HG03521 (cell line): ENCODE data around the gene RNF212.
A peak's percentile ranks its signal among the peaks of the same experiment; 100 is the strongest.
"Not testable (repeated sequence)": the region's sequence is repeated elsewhere in the genome, so short reads cannot be mapped to it uniquely, and the experiment has no call there.

Experiments
- ATAC-seq: cut with Tn5 transposase; IDR thresholded peaks from one replicate; pipeline ENCODE4 v1.9.1; 2021; ENCODE audit warnings: mild to moderate bottlenecking, moderate library complexity; ENCODE audit not compliant: unreplicated experiment

RNF212 gene

DNA sequence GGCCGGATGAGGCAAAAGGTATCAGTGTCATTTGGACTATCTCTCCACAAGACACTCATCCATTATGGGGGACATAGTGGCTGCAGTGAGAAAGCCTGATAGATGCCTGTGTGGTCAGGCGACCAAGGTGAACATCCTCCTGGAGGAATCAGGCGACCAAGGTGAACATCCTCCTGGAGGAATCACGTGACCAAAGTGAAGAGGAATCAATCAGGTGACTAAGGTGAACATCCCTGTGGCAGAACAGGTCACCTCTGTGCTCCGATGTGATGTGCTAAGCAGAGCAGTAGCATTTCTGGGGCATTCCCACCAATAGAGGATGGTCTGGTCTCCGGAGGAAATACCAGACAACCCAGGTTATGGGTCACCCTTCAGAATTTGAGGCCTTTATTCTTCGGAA, 44.0 kb downstream of the RNF212 start:
- no peak for ATAC-seq

DNA sequence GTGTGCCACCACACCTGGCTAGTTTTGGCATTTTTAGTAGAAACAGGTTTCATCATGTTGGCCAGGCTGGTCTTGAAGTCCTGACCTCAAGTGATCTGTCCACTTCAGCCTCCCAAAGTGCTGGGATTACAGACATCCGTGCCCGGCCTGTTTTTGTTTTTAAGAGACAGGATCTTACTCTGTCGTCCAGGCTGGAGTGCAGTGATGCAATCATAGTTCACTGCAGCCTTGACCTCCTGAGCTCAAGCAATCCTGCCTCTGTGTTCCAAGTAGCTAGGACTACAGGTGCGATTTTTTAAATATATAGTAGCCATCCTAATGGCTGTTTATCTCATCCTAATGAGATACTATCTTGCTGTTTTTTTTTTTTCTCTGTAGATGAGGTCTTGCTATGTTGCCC, 47.6 kb downstream of the RNF212 start:
- ATAC-seq = no peak

DNA sequence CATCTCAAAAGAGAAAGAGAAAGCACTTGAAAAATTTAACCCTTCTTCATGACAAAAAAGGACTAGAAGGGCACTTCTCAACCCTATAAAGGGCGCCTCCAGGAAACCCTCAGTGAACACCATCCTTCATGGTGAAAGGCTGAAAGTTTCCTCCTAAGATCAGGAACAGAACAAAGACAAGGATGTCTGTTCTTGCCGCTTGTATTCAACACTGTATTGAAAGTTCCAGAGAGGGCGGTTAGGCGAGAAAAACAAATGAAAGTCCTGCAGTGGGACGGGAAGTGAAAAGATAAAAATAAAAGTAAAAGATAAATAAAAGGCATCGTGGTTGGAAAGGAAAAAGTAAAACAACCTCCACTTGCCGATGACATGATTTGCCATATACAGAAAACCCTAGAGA, 50.9 kb downstream of the RNF212 start:
- ATAC-seq = no peak

DNA sequence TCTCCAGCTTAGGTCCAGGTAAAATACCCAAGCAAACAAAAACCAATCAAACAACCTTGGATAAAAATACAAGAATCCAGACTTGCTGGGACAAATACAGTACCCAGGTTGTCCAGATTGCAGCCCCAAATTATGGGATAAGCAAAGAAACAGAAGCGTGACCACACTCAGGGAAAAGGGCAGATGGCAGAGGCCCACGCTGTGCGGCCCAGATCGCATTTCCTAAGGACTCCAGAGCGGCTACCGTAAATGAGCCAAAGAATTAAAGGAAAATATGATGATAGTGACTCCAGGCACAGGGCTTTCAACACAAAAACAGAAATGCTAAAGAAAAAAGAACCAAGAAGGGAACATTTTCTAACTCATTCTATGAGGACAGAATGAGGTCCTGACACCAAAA, 51.6 kb downstream of the RNF212 start:
- ATAC-seq = no peak

DNA sequence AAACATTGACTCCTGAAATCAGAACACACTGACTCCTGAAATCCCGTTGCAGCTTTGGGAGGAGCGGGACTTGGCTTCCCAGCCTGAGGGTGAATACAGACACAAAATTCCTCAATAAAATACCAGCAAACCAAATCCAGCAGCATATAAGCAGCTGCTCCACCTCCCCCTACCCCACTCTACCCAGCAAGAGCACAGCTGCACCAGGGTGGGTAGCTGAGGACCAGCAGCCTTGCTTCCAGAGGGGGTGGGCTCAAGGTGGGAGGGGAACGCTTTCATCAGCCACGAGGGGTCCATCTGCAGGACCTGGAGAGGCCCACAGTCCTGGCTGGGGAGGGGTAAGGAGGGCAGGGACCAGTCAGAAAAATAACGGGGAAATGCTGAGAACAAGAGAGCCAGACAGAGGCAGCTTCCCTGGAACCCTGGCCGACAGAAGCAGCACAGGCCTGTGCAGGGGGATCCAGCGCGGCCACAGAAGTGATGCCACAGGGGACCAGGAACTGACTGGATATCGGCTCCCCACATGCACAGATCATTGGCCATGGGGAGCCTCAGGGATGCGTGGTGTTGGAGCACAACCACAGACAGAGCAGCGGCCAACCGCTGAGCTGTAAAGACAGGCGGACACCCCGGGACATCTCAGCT, 52.2 kb downstream of the RNF212 start:
- ATAC-seq = no peak

DNA sequence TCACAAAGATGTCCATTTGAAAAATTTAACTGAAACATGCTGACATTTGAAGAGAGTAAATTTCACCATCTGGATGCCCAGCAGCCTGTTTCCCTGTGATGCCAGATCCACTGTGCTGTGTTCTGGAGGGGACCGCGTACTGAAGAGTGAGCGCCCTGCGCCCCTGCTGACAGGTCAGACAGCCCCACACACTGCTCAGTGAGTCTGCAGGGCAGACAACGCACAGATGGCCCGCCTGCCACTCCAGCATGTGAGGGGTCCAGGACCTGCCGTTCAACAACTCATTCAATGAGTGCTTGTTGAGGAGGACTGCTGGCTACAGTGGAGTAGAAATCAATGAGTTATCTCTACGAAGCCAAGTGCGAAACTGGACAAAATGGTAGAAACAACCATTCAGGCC, 52.7 kb downstream of the RNF212 start:
- no peak for ATAC-seq

DNA sequence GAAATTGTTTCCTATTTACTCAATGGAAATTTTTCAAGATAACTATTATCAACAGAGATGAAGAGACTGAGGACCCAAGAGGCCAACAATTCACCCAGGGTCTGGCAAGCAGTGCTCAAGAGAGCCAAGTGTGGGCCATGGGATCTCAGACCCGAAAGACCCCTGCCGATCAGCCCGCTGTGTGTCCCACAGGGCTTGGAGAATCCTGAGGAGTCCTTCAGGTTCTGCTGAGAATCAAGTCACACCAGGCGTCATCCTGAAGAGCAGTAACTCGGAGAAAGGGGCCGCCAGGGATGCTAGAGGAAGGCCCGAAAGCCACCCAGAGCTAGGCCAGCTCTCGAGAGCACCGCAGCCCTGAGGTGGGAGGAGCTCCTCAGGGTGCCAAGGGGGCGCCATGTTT, 53.2 kb downstream of the RNF212 start:
- ATAC-seq = no peak

DNA sequence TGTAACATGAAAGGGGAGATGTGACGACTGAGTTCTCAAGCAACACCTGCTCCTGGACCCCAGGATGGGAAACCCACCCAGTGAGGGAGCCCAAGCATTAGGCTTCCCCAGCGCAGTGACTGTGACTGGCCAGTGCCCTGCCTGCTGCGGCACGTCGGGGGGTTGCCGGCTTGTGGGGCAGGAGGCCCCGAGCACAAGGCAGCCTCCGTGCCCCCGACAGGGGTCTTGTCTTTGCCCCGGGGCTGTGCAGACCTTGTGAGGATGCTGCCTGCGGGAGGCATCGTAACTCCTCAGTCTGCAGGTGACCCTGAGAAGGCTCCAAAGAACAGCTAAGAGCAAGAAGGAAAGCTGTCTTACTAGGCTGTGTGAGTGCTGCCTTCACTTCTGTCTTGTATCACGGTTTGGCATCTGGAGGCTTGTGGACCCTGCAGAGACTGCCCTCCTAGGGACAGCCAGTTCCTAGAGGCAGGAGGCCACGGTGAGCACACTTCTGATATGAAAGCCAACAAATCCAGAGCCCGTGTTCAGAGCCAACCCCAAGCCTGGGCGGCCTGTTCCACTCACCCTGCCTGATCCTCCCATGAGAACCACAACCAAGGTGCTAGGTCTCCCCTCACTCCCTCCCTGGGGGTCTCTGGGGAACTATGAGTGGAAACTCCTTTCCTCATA, 54.2 kb downstream of the RNF212 start:
- ATAC-seq = no peak

DNA sequence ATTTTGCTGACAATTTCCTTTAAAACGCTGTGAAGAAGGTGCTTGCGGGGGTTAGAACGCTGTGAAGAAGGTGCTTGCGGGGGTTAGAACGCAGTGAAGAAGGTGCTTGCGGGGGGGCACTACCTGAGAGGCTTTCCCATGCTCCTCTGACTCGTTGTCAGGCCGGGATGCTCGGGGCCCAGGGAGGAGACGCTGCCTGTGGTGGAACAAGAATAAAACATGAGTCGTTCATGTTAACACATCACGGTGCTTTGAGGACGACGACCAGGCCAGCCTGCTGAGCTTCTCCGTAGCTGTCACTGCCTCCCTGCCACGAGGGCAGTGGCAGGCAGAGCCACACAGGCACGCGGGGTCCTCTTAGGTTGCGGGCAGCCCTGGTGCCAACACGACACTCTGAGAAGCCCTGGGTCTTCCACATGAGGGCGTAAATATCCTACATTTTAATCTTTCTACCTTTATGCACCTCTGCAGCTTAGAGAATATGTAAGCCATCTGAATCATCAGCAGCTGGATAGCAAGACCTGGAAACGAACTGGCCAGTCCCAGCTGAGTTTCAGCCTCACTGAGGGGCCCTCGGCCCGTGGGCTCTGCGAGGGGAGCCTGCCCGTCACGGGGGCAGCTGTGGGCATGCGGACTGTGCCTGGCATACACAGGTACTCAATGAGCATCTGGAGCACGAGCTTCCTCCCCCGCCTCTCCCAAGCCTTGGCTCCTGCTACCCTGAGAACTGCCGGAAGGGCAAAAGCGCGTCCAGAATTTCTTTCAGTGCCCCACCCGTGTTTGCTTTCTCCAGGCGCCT, 55.0 kb downstream of the RNF212 start:
- ATAC-seq = no peak

DNA sequence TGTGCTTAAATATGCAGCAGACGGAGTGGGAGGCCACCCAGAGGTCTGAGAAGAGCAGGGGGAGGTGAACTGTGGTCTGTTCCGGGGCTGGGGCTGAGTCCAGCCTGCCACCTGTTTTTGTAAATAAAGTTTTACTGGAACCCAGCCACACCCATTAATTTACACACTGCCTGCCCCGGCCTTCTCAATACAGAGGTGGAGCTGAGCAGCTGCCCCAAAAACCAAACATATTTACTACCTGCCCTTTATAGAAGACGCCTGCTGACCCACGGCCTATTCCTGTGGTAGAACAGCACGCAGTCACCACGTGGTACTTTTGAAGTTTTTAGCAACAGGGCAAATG, 56.0 kb downstream of the RNF212 start:
- no peak for ATAC-seq

DNA sequence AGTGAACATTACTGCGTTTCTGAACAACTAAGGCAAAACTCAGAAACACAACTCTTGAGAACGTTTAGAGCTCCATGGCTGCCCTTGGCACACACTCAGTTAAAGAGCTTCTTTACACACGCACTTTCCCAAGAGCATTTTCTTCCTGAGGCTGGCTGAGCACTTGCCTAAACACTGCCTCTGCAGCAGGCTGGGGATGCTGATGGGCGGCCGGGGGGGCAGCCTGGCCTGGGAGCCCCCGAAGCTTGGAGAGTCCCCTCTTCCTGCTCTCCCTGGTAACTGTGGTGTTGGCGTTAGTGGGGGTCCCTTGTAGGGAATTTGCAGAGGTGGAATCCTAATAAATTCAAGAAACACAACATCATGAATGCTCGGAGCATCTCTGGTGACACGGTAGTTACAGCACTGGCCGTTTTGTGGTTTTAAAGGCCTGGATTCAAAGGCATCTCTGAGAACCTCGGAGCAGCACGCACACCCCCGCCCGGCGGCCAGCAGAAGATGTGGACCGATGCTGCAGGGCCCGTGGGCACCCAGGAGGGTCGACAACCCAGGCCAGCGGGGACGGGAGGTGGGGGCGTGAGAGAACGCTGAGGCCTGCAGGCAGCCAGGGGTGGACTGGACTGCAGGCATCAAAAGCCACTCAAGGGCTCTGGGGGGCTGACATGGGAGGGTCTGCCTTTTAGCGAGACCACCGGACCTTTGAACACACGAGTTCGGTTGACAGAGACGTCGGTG, 56.5 kb downstream of the RNF212 start:
- ATAC-seq = no peak

DNA sequence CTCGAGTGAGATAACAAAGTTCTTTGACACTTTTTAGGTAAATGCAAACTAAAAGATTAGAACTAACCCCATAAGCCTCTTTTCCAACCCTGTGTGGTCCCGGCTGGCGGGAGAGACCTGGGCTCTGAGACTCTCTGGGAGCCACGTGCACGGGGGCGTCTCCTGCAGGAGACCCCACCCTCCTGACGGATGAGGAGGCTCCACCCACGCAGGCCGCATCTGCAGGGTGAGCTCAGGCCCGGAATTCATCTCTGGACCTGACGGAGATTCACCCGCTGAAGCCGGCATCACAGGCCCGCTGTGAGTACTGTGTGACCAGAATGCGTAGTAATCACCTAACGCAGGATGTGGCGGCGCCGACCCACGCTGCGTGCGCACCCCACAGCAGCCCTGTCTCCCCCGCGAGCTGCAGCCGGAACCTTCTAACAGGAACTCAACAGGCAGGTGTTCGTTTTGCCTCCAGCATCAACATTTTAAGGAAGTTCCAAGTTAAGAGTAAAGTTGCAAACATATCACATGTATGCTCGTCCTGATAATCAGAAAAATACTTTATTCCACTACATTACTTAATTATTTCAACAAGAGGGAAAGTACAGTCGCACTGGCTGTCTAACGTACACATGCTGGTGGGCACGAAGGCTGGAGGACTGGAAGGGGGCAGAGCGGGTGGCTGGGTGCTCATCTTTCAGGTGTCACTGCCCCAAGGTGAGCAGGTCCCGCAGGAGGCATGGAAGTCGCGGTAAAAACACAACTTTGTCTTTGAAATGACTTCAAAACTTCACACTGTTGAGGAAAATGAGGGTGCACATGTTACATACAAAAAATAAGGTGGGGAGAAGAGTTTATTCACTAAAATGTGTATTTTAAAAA, 57.4 kb downstream of the RNF212 start:
- peak; percentile 48 for ATAC-seq

DNA sequence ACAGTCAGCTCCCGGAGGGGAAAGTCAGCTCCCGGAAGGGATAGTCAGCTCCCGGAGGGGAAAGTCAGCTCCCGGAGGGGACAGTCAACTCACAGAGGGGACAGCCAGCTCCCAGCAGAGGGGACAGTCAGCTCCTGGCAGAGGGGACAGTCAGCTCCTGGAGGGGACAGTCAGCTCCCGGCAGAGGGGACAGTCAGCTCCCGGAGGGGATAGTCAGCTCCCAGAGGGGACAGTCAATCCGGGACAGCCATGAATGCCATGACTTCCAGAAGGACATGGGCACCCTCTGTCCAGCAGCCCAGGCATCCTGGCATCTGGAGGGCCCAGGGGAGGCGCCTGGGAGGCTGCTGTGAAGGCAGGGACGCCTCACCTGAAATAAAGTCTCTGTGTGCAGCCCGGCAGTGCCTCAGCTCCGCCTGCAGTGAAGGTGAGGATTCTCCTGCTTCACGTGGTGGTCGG, 58.1 kb downstream of the RNF212 start:
- ATAC-seq = not testable (repeated sequence)

DNA sequence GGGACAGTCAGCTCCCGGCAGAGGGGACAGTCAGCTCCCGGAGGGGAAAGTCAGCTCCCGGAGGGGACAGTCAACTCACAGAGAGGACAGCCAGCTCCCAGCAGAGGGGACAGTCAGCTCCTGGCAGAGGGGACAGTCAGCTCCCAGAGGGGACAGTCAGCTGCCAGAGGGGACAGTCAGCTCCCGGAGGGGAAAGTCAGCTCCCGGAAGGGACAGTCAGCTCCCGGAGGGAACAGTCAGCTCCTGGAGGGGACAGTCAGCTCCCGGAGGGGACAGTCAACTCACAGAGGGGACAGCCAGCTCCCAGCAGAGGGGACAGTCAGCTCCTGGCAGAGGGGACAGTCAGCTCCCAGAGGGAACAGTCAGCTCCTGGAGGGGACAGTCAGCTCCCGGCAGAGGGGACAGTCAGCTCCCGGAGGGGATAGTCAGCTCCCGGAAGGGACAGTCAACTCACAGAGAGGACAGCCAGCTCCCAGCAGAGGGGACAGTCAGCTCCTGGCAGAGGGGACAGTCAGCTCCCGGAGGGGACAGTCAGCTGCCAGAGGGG, 58.6 kb downstream of the RNF212 start:
- ATAC-seq = not testable (repeated sequence)

DNA sequence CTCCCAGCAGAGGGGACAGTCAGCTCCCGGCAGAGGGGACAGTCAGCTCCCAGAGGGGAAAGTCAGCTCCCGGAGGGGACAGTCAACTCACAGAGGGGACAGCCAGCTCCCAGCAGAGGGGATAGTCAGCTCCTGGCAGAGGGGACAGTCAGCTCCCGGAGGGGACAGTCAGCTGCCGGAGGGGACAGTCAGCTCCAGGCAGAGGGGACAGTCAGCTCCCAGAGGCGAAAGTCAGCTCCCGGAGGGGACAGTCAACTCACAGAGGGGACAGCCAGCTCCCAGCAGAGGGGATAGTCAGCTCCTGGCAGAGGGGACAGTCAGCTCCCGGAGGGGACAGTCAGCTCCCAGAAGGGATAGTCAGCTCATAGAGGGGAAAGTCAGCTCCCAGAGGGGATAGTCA, 59.5 kb downstream of the RNF212 start:
- not testable (repeated sequence) for ATAC-seq

DNA sequence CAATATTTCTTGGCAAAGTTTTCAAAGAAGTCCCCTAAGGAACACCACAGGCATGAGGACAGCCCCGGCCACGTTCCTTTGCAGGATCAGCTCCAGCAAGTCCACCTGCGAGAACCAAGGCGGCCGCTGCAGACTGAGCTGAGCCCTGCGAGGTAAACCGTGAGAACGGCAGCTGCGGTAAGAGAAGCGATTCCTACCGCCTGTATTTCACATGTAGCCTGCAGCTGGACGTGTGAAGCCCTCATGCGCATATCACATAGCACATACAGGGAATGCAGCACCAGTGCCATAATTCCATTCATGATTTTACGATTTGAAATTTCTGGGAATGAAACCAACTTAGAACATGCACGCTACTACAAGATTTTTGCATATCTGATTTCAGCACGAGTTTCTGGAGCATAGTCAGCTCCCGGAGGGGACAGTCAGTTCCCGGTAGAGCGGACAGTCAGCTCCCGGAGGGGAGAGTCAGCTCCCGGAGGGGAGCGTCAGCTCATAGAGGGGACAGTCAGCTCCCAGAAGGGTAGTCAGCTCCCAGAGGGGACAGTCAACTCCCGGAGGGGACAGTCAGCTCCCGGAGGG, 60.2 kb downstream of the RNF212 start:
- ATAC-seq = no peak

DNA sequence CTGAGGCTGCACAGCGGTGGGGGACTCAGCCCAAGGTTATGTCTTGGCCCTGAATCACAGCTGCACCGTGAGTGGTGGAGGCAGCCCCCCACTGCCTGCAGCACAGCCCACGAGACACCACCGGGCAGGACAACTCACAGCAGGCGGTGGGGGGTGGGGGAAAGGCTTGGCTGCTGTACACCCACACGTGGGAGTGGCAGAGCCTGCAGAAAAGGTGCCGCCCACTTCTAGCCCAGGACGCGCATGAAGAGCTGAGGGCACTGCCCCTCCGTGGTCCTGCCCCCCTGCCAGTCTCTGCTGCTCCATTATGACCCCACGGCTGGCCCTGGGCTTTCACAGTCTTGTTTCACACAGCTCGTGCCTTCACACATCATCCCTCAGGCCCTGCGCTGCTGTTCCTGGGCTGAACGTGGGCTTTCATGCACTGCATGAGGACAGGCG, 61.1 kb downstream of the RNF212 start:
- ATAC-seq = no peak

DNA sequence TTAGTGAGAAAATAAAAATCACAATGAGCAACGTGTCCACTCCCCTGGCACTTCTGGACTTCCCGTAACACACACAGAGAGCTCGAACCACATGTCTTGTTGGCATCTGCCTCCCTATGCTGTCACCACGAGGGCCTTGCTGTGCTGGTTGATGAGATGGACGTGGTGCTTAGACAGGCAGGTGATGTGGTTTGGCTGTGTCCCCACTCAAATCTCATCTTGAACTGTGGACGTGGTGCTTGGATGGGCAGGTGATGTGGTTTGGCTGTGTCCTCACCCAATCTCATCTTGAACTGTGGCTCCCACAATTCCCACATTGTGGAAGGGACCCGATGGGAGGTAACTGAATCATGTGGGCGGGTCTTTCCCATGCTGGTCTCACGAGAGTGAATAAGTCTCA, 61.9 kb downstream of the RNF212 start:
- ATAC-seq = no peak

DNA sequence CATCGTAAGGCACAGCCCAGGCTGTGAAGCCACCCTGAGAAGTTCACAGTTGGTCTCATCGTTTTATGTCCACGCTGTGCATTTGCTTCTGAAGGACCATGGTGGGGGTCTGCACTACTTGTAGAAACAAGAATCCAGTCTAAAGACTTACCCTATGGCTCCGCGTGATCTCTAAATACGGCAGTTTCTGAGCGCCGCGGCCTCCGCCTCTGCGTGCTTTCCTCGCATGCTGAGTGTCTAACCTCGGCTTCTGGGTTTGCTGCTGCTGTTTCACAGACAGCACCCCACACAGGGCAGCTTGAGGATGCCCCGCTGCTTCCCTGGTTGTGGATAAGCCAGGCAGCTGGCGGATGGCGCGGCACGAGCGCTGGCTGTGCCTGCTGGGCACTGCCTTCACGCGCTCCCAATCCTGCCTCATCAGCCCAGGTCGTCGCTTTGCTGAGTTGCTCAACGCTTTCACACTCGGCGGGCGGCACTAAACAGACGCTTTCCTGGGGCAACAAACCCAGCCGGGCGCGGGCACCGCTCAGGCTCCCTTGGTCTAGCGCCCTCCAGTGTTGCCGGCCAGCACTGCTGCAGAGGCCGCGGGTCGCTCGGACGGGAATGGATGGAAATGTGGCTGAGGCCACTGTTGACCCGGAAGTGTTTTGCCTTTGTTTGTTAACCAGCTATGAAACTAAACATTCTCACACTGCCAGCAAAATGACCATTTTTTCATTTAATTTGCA, 62.7 kb downstream of the RNF212 start:
- ATAC-seq = no peak
